HepG2 (cell line): ENCODE results near the gene CALCA.

Source experiments
- EP300 ChIP-seq, 3 experiments: sonication (generic) in 1 of 3; formaldehyde crosslinking in 1 of 3; IDR thresholded peaks; 2 replicates each; pipeline versions ENCODE4 v1.5.1 to v1.6.1; 2011 to 2020; ENCODE audit warnings: low read depth in 2 of 3, low read length in 2 of 3, borderline replicate concordance in 1 of 3, improper control_type of control experiment in 1 of 3, mild to moderate bottlenecking in 1 of 3, missing genetic modification reagents in 1 of 3, moderate library complexity in 1 of 3
- FOXA1 ChIP-seq, 2 experiments: fragments of 450-650 bp in 1 of 2; sonication (generic) in 1 of 2; formaldehyde crosslinking in 1 of 2; IDR thresholded peaks; 2 replicates each; pipeline versions ENCODE4 v1.4.0 to v1.6.1; 2016 to 2020; ENCODE audit warnings: missing genetic modification reagents in 1 of 2
- FOXJ3 ChIP-seq: sonication (generic); formaldehyde crosslinking; IDR thresholded peaks from 2 replicates; pipeline ENCODE4 v1.4.0; 2020; ENCODE audit warnings: missing genetic modification reagents, mild to moderate bottlenecking, borderline replicate concordance
- GABPA ChIP-seq, 2 experiments: IDR thresholded peaks; 2 replicates each; pipeline ENCODE4 v1.6.1; 2011 to 2016; ENCODE audit warnings: low read depth in 2 of 2, low read length in 1 of 2, missing biosample characterization in 1 of 2, missing genetic modification characterization in 1 of 2
- HDAC2 ChIP-seq: sonication (generic); formaldehyde crosslinking; IDR thresholded peaks from 2 replicates; pipeline ENCODE4 v1.4.0; 2020; ENCODE audit warnings: missing genetic modification reagents
- HDAC6 ChIP-seq: fragments of 200-600 bp; sonication (generic); IDR thresholded peaks from 2 replicates; pipeline ENCODE4 v1.7.0; 2017; ENCODE audit warnings: mild to moderate bottlenecking, antibody characterized with exemption, low read length, low read depth
- HNRNPK ChIP-seq: fragments of 200-400 bp; formaldehyde crosslinking; IDR thresholded peaks from 2 replicates; pipeline ENCODE4 v1.6.1; 2018; ENCODE audit warnings: low read length, low read depth, moderate library complexity, mild to moderate bottlenecking; ENCODE audit not compliant: poor library complexity, severe bottlenecking
- IRF2 ChIP-seq: IDR thresholded peaks from 2 replicates; pipeline ENCODE4 v1.6.1; 2018; ENCODE audit warnings: missing genetic modification reagents, missing compliant biosample characterization
- JUND ChIP-seq: sonication (generic); formaldehyde crosslinking; IDR thresholded peaks from 2 replicates; pipeline ENCODE4 v1.8.0; 2022; ENCODE audit warnings: mild to moderate bottlenecking, missing genetic modification reagents
- MTF1 ChIP-seq: sonication (generic); formaldehyde crosslinking; IDR thresholded peaks from 2 replicates; pipeline ENCODE4 v1.5.0; 2020; ENCODE audit warnings: missing genetic modification reagents
- PAWR ChIP-seq: sonication (generic); formaldehyde crosslinking; IDR thresholded peaks from 2 replicates; pipeline ENCODE4 v1.4.0; 2020; ENCODE audit warnings: missing genetic modification reagents, mild to moderate bottlenecking, borderline replicate concordance
- POLR2AphosphoS5 ChIP-seq: IDR thresholded peaks from 2 replicates; pipeline ENCODE4 v1.6.1; 2012; ENCODE audit warnings: low read depth, low read length
- TF ChIP-seq, protein P1 (sequence below): sonication (generic); formaldehyde crosslinking; IDR thresholded peaks from 2 replicates; pipeline ENCODE4 v1.5.0; 2020; ENCODE audit warnings: mild to moderate bottlenecking, missing genetic modification reagents, moderate library complexity
- TF ChIP-seq, protein P2 (sequence below): sonication (generic); formaldehyde crosslinking; conservative IDR thresholded peaks from 2 replicates; pipeline ENCODE4 v1.4.0; 2020; ENCODE audit warnings: missing genetic modification reagents

GRCh38 chr11:14981507-14981906 is 9.4 kb upstream of the CALCA start:
- TF ChIP-seq FOXJ3 (CRISPR knock-in tag) (no peak), GABPA (IDR thresholded peaks at IDR 0.05; ENCODE audit: low read depth, low read length) (no peak), GABPA (CRISPR knock-in tag; IDR thresholded peaks at IDR 0.05; ENCODE audit: low read depth) (no peak), JUND (no peak), MTF1 (no peak), HDAC6 (no peak), HNRNPK (no peak), HDAC2 (CRISPR knock-in tag) (no peak), POLR2AphosphoS5 (no peak), FOXA1 (IDR thresholded peaks at IDR 0.05) (no peak), FOXA1 (CRISPR knock-in tag; IDR thresholded peaks at IDR 0.05) (no peak), PAWR (CRISPR knock-in tag) (no peak), EP300 (IDR thresholded peaks at IDR 0.05; ENCODE audit: low read depth in 2 of 2, low read length in 2 of 2) (no peak), EP300 (CRISPR knock-in tag; IDR thresholded peaks at IDR 0.05; ENCODE audit: borderline replicate concordance) (no peak), IRF2 (CRISPR knock-in tag) (no peak)
- TF ChIP-seq, protein P1, sequence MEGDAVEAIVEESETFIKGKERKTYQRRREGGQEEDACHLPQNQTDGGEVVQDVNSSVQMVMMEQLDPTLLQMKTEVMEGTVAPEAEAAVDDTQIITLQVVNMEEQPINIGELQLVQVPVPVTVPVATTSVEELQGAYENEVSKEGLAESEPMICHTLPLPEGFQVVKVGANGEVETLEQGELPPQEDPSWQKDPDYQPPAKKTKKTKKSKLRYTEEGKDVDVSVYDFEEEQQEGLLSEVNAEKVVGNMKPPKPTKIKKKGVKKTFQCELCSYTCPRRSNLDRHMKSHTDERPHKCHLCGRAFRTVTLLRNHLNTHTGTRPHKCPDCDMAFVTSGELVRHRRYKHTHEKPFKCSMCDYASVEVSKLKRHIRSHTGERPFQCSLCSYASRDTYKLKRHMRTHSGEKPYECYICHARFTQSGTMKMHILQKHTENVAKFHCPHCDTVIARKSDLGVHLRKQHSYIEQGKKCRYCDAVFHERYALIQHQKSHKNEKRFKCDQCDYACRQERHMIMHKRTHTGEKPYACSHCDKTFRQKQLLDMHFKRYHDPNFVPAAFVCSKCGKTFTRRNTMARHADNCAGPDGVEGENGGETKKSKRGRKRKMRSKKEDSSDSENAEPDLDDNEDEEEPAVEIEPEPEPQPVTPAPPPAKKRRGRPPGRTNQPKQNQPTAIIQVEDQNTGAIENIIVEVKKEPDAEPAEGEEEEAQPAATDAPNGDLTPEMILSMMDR (CRISPR knock-in tag) = no peak
- TF ChIP-seq, protein P2, sequence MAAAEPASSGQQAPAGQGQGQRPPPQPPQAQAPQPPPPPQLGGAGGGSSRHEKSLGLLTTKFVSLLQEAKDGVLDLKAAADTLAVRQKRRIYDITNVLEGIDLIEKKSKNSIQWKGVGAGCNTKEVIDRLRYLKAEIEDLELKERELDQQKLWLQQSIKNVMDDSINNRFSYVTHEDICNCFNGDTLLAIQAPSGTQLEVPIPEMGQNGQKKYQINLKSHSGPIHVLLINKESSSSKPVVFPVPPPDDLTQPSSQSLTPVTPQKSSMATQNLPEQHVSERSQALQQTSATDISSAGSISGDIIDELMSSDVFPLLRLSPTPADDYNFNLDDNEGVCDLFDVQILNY (CRISPR knock-in tag) = no peak
